Activated CD4-positive, alpha-beta memory T cell treated with anti-CD3 and anti-CD28 coated beads for 36 hours (primary cell): ENCODE measurements around the gene DNPH1. TPM values are rescaled to one million over a fixed set of nuclear protein-coding genes. Genes with fewer than 3 reads are reported as not detected.

Experiments used
- CTCF ChIA-PET: fragments of 350-600 bp; sonication (Branson Sonifier 250); formaldehyde crosslinking; loops from one replicate; lab custom pipeline; 2021; ENCODE audit warnings: antibody characterized with exemption, inconsistent platforms; lab: Charles Lee
- POLR2A ChIA-PET: fragments of 350-600 bp; sonication (Branson Sonifier 250); formaldehyde crosslinking; loops from one replicate; lab custom pipeline; 2021; ENCODE audit warnings: antibody characterized with exemption; lab: Charles Lee
- DNase-seq: peaks from one replicate; pipeline ENCODE4 v3.0.0-alpha.2; 2020
- H3K27ac Mint-ChIP-seq: one replicate; pipeline ENCODE4 v1.8.0; 2021; ENCODE audit warnings: mixed read lengths
- H3K27me3 Mint-ChIP-seq: one replicate; pipeline ENCODE4 v1.8.0; 2021; ENCODE audit warnings: mixed read lengths
- H3K36me3 Mint-ChIP-seq: one replicate; pipeline ENCODE4 v1.8.0; 2021; ENCODE audit warnings: mixed read lengths
- H3K4me1 Mint-ChIP-seq: one replicate; pipeline ENCODE4 v1.8.0; 2021; ENCODE audit warnings: low read depth, mixed read lengths
- H3K4me3 Mint-ChIP-seq: one replicate; pipeline ENCODE4 v1.8.0; 2021; ENCODE audit warnings: mild to moderate bottlenecking, mixed read lengths
- H3K9me3 Mint-ChIP-seq: one replicate; pipeline ENCODE4 v1.8.0; 2021; ENCODE audit warnings: mixed read lengths
- intact Hi-C: fragments of 100-400 bp; cut with micrococcal nuclease; formaldehyde crosslinking; loops from one replicate; pipeline ENCODE4 v1.15.1; 2023
- total RNA-seq, 2 experiments: library from RNA; stranded (reverse); gene quantifications; one replicate each; pipeline ENCODE4 v1.2.3, GENCODE V29; 2021

The DNPH1 gene
- total RNA-seq, 2 experiments from 2014 or later: 57.5 to 57.9 TPM

GRCh38 chr6:43239054-43239453, 9.8 kb upstream of the DNPH1 start:
- ChIA-PET POLR2A (interaction anchor here (2.1 kb wide), 1 partner anchor 10 kb away, joined by 7 read pairs; the partner anchor contains the start of gene DNPH1), CTCF (no interaction called here)
- H3K9me3 Mint-ChIP-seq: peaks cover 5% of the 10 kb centered on the region
- H3K4me1 Mint-ChIP-seq: no peaks in the 10 kb centered on the region
- DNase-seq: no peak
- no peak overlapping the region for H3K27ac Mint-ChIP-seq
- intact Hi-C loops: no loop called here
- peaks cover 23% of the 10 kb centered on the region for H3K27me3 Mint-ChIP-seq
- H3K36me3 Mint-ChIP-seq: peaks cover 4% of the 10 kb centered on the region
- H3K4me3 Mint-ChIP-seq: no peak overlapping the region

GRCh38 chr6:43235841-43236240, 6.6 kb upstream of the DNPH1 start:
- ChIA-PET POLR2A (no interaction called here), CTCF (no interaction called here)
- Mint-ChIP-seq H3K36me3 (peaks cover 4% of the 10 kb centered on the region), H3K9me3 (peaks cover 5% of the 10 kb centered on the region), H3K27me3 (peaks cover 13% of the 10 kb centered on the region), H3K4me3 (no peak overlapping the region), H3K4me1 (no peaks in the 10 kb centered on the region), H3K27ac (no peak overlapping the region)
- intact Hi-C loops: no loop called here
- DNase-seq: no peak

GRCh38 chr6:43231735-43232450, 2.6 kb upstream of the DNPH1 start:
- intact Hi-C loops: no loop called here
- Mint-ChIP-seq H3K4me1 (peaks cover 18% of the 10 kb centered on the region), H3K36me3 (no peaks in the 10 kb centered on the region), H3K9me3 (no peaks in the 10 kb centered on the region), H3K4me3 (no peak overlapping the region), H3K27me3 (peaks cover 3% of the 10 kb centered on the region), H3K27ac (no peak overlapping the region)
- CTCF ChIA-PET: interaction anchor here (0.7 kb wide), 1 partner anchor 195 kb away, joined by 3 read pairs; the partner anchor contains the start of gene ABCC10
- POLR2A ChIA-PET: no interaction called here
- no peak for DNase-seq

GRCh38 chr6:43231053-43231452, 1.8 kb upstream of the DNPH1 start:
- POLR2A ChIA-PET: interaction anchor here (1.3 kb wide), 1 partner anchor 8 kb away, joined by 3 read pairs; no protein-coding TSS in a partner anchor
- intact Hi-C loops: no loop called here

GRCh38 chr6:43229803-43230620, 731 bp upstream of the DNPH1 start:
- Mint-ChIP-seq H3K36me3 (peaks cover 15% of the 10 kb centered on the region), H3K4me3 (peak overlapping the region; percentile 76), H3K4me1 (peaks cover 36% of the 10 kb centered on the region), H3K27me3 (no peaks in the 10 kb centered on the region), H3K27ac (peak overlapping the region; percentile 67), H3K9me3 (no peaks in the 10 kb centered on the region)
- intact Hi-C loops: loop anchor here (10.0 kb wide), 1 partner anchor 405 kb away; the partner anchor contains the start of gene MAD2L1BP
- POLR2A ChIA-PET: interaction anchor here (0.6 to 2.3 kb wide), 10 partner anchors 7 to 277 kb away, joined by 3 to 9 read pairs (median 5); partner anchors contain the start of genes SRF and ZNF318
- CTCF ChIA-PET: interaction anchor here (0.5 to 2.6 kb wide), 29 partner anchors 8 to 1008 kb away, joined by 3 to 19 read pairs (median 6); partner anchors contain the start of genes ABCC10, CRIP3, CUL9 and DLK2
- no peak for DNase-seq

More at GRCh38 chr6:43231053-43231452, 1.8 kb upstream of the DNPH1 start:
- H3K4me3 Mint-ChIP-seq: no peak overlapping the region
- H3K9me3 Mint-ChIP-seq: no peaks in the 10 kb centered on the region
- CTCF ChIA-PET: interaction anchor here (0.6 to 2.6 kb wide), 3 partner anchors 77 to 512 kb away, joined by 3 to 19 read pairs (median 3); no protein-coding TSS in a partner anchor
- no peak for DNase-seq
- H3K36me3 Mint-ChIP-seq: peaks cover 7% of the 10 kb centered on the region
- H3K4me1 Mint-ChIP-seq: peaks cover 26% of the 10 kb centered on the region
- H3K27ac Mint-ChIP-seq: no peak overlapping the region
- no peaks in the 10 kb centered on the region for H3K27me3 Mint-ChIP-seq

GRCh38 chr6:43226192-43226851, 3.0 kb downstream of the DNPH1 start:
- intact Hi-C loops: loop anchor here (10.0 kb wide), 1 partner anchor 408 kb away; the partner anchor contains the start of gene MAD2L1BP
- H3K9me3 Mint-ChIP-seq: no peaks in the 10 kb centered on the region
- no peaks in the 10 kb centered on the region for H3K27me3 Mint-ChIP-seq
- no peak for DNase-seq
- CTCF ChIA-PET: no interaction called here
- H3K4me1 Mint-ChIP-seq: peaks cover 68% of the 10 kb centered on the region
- H3K36me3 Mint-ChIP-seq: peaks cover 26% of the 10 kb centered on the region
- POLR2A ChIA-PET: interaction anchor here (0.9 kb wide), 1 partner anchor 12 kb away, joined by 3 read pairs; no protein-coding TSS in a partner anchor
- H3K4me3 Mint-ChIP-seq: no peak overlapping the region
- H3K27ac Mint-ChIP-seq: peak overlapping the region; percentile 99

GRCh38 chr6:43223175-43223574, 6.1 kb downstream of the DNPH1 start:
- ChIA-PET POLR2A (interaction anchor here (0.9 to 2.2 kb wide), 7 partner anchors 8 to 294 kb away, joined by 3 to 11 read pairs (median 3); partner anchors contain the start of genes CNPY3 and CUL9), CTCF (interaction anchor here (0.6 kb wide), 1 partner anchor 214 kb away, joined by 3 read pairs; no protein-coding TSS in a partner anchor)
- Mint-ChIP-seq H3K36me3 (peaks cover 34% of the 10 kb centered on the region), H3K4me3 (peak overlapping the region; percentile 40), H3K27me3 (no peaks in the 10 kb centered on the region), H3K4me1 (peaks cover 60% of the 10 kb centered on the region), H3K9me3 (no peaks in the 10 kb centered on the region), H3K27ac (peak overlapping the region; percentile 99)
- DNase-seq: no peak
- intact Hi-C loops: loop anchor here (10.0 kb wide), 1 partner anchor 412 kb away; the partner anchor contains the start of gene MAD2L1BP

- no peak for DNase-seq
- peak overlapping the region; percentile 43 for H3K27ac Mint-ChIP-seq
- ChIA-PET POLR2A (interaction anchor here (0.9 to 2.0 kb wide), 4 partner anchors 8 to 293 kb away, joined by 3 to 9 read pairs (median 3); partner anchors contain the start of genes CNPY3 and CUL9), CTCF (no interaction called here)
- intact Hi-C loops: loop anchor here (10.0 kb wide), 1 partner anchor 412 kb away; the partner anchor contains the start of gene MAD2L1BP
- peak overlapping the region; percentile 40 for H3K4me3 Mint-ChIP-seq
- H3K36me3 Mint-ChIP-seq: peaks cover 34% of the 10 kb centered on the region
- no peaks in the 10 kb centered on the region for H3K9me3 Mint-ChIP-seq
- no peaks in the 10 kb centered on the region for H3K27me3 Mint-ChIP-seq
- H3K4me1 Mint-ChIP-seq: peaks cover 55% of the 10 kb centered on the region
These were observed 6.7 kb downstream of the DNPH1 start for GRCh38 chr6:43222418-43223059.

- peaks cover 45% of the 10 kb centered on the region for H3K4me1 Mint-ChIP-seq
- ChIA-PET CTCF (interaction anchor here (1.4 to 4.1 kb wide), 2 partner anchors 8 to 9 kb away, joined by 4 to 18 read pairs; partner anchors contain the start of gene DNPH1), POLR2A (interaction anchor here (0.6 to 1.4 kb wide), 3 partner anchors 30 to 300 kb away, joined by 3 to 4 read pairs (median 3); no protein-coding TSS in a partner anchor)
- peak overlapping the region; percentile 55 for H3K27ac Mint-ChIP-seq
- no peak for DNase-seq
- H3K9me3 Mint-ChIP-seq: no peaks in the 10 kb centered on the region
- no peaks in the 10 kb centered on the region for H3K27me3 Mint-ChIP-seq
- no peak overlapping the region for H3K4me3 Mint-ChIP-seq
- intact Hi-C loops: loop anchor here (10.0 kb wide), 1 partner anchor 413 kb away; the partner anchor contains the start of gene MAD2L1BP
- peaks cover 34% of the 10 kb centered on the region for H3K36me3 Mint-ChIP-seq
These were observed 8.0 kb downstream of the DNPH1 start for GRCh38 chr6:43221046-43221972.
